SK-N-SH (cell line): Measurements from ENCODE around the gene SLC9C1. TPM values are rescaled to one million over a fixed set of nuclear protein-coding genes. Genes with fewer than 3 reads are reported as not detected.

Source experiments
- CTCF ChIA-PET: fragments of 300-600, 350-600 bp; formaldehyde crosslinking; extraction: SDS; loops from one replicate; lab custom pipeline; 2021; lab: Yijun Ruan, JAX
- POLR2A ChIA-PET: fragments of 350-600 bp; sonication (Branson Sonifier 250); formaldehyde crosslinking; extraction: SDS; loops from one replicate; lab custom pipeline; 2020; ENCODE audit warnings: antibody characterized with exemption, inconsistent platforms; lab: Yijun Ruan, JAX
- DNase-seq: peaks from one replicate; pipeline ENCODE4 v3.0.0; 2012
- H2AFZ ChIP-seq: fragments of 200-600 bp; sonication (generic); 2 replicates; pipeline ENCODE4 v1.8.1; 2016; ENCODE audit warnings: antibody characterized with exemption, mild to moderate bottlenecking, low read depth
- H3F3A ChIP-seq: fragments of 200-600 bp; sonication (generic); replicated peaks from 2 replicates; pipeline ENCODE3; 2016; ENCODE audit warnings: antibody characterized with exemption, mild to moderate bottlenecking; ENCODE audit not compliant: insufficient read depth
- H3K27ac ChIP-seq, 2 experiments: fragments of 200-500 bp in 1 of 2; fragments of 200-600 bp in 1 of 2; sonication (Bioruptor generic) in 1 of 2; sonication (generic), shearing (Covaris generic) in 1 of 2; 2 replicates each; pipeline versions ENCODE4 v1.5.1 to v1.6.1; 2014 to 2016; ENCODE audit warnings: low read depth in 2 of 2, inconsistent platforms in 1 of 2, low read length in 1 of 2, mild to moderate bottlenecking in 1 of 2, mixed read lengths in 1 of 2
- H3K27me3 ChIP-seq: fragments of 200-600 bp; sonication (generic), shearing (Covaris generic); 2 replicates; pipeline ENCODE4 v1.6.1; 2016; ENCODE audit warnings: mixed run types; ENCODE audit not compliant: insufficient read depth
- H3K36me3 ChIP-seq, 2 experiments: fragments of 200-500 bp in 1 of 2; fragments of 200-600 bp in 1 of 2; sonication (Bioruptor generic) in 1 of 2; sonication (generic) in 1 of 2; replicated peaks in 1 of 2; 2 replicates each; pipeline versions ENCODE3 to v1.5.1; 2014 to 2016; ENCODE audit warnings: low read length in 1 of 2, mild to moderate bottlenecking in 1 of 2; ENCODE audit not compliant: insufficient read depth in 2 of 2, control insufficient read depth in 1 of 2
- H3K4me1 ChIP-seq, 2 experiments: fragments of 200-500 bp in 1 of 2; fragments of 200-600 bp in 1 of 2; sonication (Bioruptor generic) in 1 of 2; sonication (generic), shearing (Covaris generic) in 1 of 2; 2 replicates each; pipeline versions ENCODE4 v1.5.1 to v1.6.1; 2014 to 2016; ENCODE audit warnings: low read depth in 1 of 2, low read length in 1 of 2, mixed run types in 1 of 2; ENCODE audit not compliant: insufficient read depth in 2 of 2, control insufficient read depth in 1 of 2
- H3K4me2 ChIP-seq: fragments of 200-600 bp; sonication (generic), shearing (Covaris generic); 2 replicates; pipeline ENCODE4 v1.6.1; 2017; ENCODE audit warnings: mixed run types
- H3K4me3 ChIP-seq, 2 experiments: fragments of 200-500 bp in 1 of 2; fragments of 200-600 bp in 1 of 2; sonication (Bioruptor generic) in 1 of 2; sonication (generic), shearing (Covaris generic) in 1 of 2; 2 replicates each; pipeline versions ENCODE4 v1.5.1 to v1.8.1; 2014 to 2016; ENCODE audit warnings: low read depth in 2 of 2, inconsistent platforms in 1 of 2, low read length in 1 of 2, mild to moderate bottlenecking in 1 of 2, mixed read lengths in 1 of 2, moderate library complexity in 1 of 2
- H3K79me2 ChIP-seq: fragments of 200-600 bp; sonication (generic); 2 replicates; pipeline ENCODE4 v1.8.1; 2017; ENCODE audit warnings: mild to moderate bottlenecking; ENCODE audit not compliant: insufficient read depth
- H3K9ac ChIP-seq: fragments of 200-600 bp; sonication (generic); 2 replicates; pipeline ENCODE4 v1.6.1; 2017; ENCODE audit warnings: mixed run types
- H3K9me2 ChIP-seq: fragments of 200-600 bp; sonication (generic); 2 replicates; pipeline ENCODE4 v1.6.1; 2017; ENCODE audit warnings: mixed run types
- H3K9me3 ChIP-seq: fragments of 200-600 bp; sonication (generic); 2 replicates; pipeline ENCODE4 v1.6.1; 2017; ENCODE audit warnings: mixed run types, mild to moderate bottlenecking, moderate library complexity
- H4K20me1 ChIP-seq: fragments of 200-600 bp; sonication (generic); 2 replicates; pipeline ENCODE4 v1.6.1; 2017; ENCODE audit warnings: mild to moderate bottlenecking, mixed run types; ENCODE audit not compliant: insufficient read depth
- EP300 ChIP-seq, 2 experiments: IDR thresholded peaks; 2 replicates each; pipeline versions ENCODE4 v1.4.0 to v1.6.1; 2012; ENCODE audit warnings: borderline replicate concordance in 1 of 2, low read depth in 1 of 2, low read length in 1 of 2
- EZH2phosphoT487 ChIP-seq: fragments of 200-600 bp; sonication (generic); IDR thresholded peaks from 2 replicates; pipeline ENCODE4 v1.6.1; 2017; ENCODE audit warnings: low read depth, mixed run types, mild to moderate bottlenecking, antibody characterized with exemption, moderate library complexity, borderline replicate concordance
- FOXJ3 ChIP-seq: sonication (generic); formaldehyde crosslinking; IDR thresholded peaks from 2 replicates; pipeline ENCODE4 v1.5.1; 2020; ENCODE audit warnings: mild to moderate bottlenecking, missing genetic modification reagents
- GABPA ChIP-seq: IDR thresholded peaks from 2 replicates; pipeline ENCODE4 v1.4.0; 2012; ENCODE audit warnings: low read depth, mild to moderate bottlenecking
- GATA2 ChIP-seq: sonication (generic); formaldehyde crosslinking; IDR thresholded peaks from 2 replicates; pipeline ENCODE4 v1.5.0; 2020; ENCODE audit warnings: mild to moderate bottlenecking, missing genetic modification reagents
- JUND ChIP-seq: IDR thresholded peaks from 2 replicates; pipeline ENCODE4 v1.4.0; 2012
- MEF2A ChIP-seq: IDR thresholded peaks from 2 replicates; pipeline ENCODE4 v1.4.0; 2012; ENCODE audit warnings: low read depth, borderline replicate concordance
- MXI1 ChIP-seq: IDR thresholded peaks from 2 replicates; pipeline ENCODE4 v1.6.1; 2012; ENCODE audit warnings: mild to moderate bottlenecking, low read depth, low read length, improper control_type of control experiment
- NRF1 ChIP-seq: IDR thresholded peaks from 2 replicates; pipeline ENCODE4 v1.6.1; 2012; ENCODE audit warnings: low read depth, mild to moderate bottlenecking, low read length
- RFX5 ChIP-seq: IDR thresholded peaks from 2 replicates; pipeline ENCODE4 v1.6.1; 2012; ENCODE audit warnings: mild to moderate bottlenecking, improper control_type of control experiment, low read length
- TAF1 ChIP-seq: IDR thresholded peaks from 2 replicates; pipeline ENCODE4 v1.6.1; 2012; ENCODE audit warnings: low read depth, mild to moderate bottlenecking, low read length, moderate library complexity, borderline replicate concordance
- WGBS: methylation state at CpG from one replicate; pipeline ENCODE4 v1.1.6; 2017; ENCODE audit warnings: low lambda C conversion rate; 5-methylcytosine and 5-hydroxymethylcytosine counted together
- polyA plus RNA-seq, 3 experiments: library from polyadenylated mRNA; depleted of rRNA; stranded (reverse); fragments of >200 nt; gene quantifications; 2 replicates each; pipeline ENCODE4 v1.2.3, GENCODE V29; 2012
- TF ChIP-seq, protein P1 (sequence below): fragments of 150-350 bp; IDR thresholded peaks from 2 replicates; pipeline ENCODE4 v1.6.1; 2016; ENCODE audit warnings: mild to moderate bottlenecking, low read depth, low read length
- TF ChIP-seq, protein P2 (sequence below): IDR thresholded peaks from 2 replicates; pipeline ENCODE4; 2012
- TF ChIP-seq, protein P3 (sequence below): IDR thresholded peaks from 2 replicates; pipeline ENCODE4 v1.4.0; 2012; ENCODE audit warnings: low read depth, borderline replicate concordance
- TF ChIP-seq, protein P4 (sequence below): fragments of 200-600 bp; sonication (generic); IDR thresholded peaks from 2 replicates; pipeline ENCODE4 v1.6.1; 2017; ENCODE audit warnings: antibody characterized with exemption, mild to moderate bottlenecking, moderate library complexity
- TF ChIP-seq, protein P5 (sequence below): fragments of 150-350 bp; IDR thresholded peaks from 2 replicates; pipeline ENCODE4 v1.6.1; 2017; ENCODE audit warnings: antibody characterized with exemption, low read length, low read depth, borderline replicate concordance

The SLC9C1 gene
- polyA plus RNA-seq, 1 of the 3 experiments (the other 2 are of a cell fraction) = not detected

DNA sequence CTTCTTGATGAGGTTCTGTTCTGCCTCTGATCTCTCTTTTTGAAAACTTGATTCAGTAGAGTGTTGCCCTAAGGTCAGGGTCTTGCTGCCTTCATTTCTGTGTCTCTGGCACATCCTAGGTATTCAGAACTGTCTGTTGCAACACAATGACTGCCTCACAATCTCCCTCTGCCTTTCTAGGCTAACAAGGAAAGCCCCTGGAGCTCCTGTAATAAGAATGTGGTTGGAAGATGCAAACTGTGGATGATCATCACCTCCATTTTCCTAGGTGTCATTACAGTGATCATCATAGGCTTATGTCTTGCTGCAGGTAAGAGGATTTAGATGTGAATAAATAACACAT lies 200.9 kb downstream of the SLC9C1 start:
- Histone ChIP-seq H3K79me2 (peaks cover 59% of the 10 kb centered on the region), H3K9me2 (no peaks in the 10 kb centered on the region), H3K4me1 (peaks cover 0 to 9% of the 10 kb centered on the region in 2 experiments; a peak in 2 of 4 replicates), H3K36me3 (peaks cover 0 to 13% of the 10 kb centered on the region in 2 experiments), H2AFZ (no peak overlapping the region)
- TF ChIP-seq MEF2A (no peak), GABPA (no peak), MXI1 (no peak)
- TF ChIP-seq, protein P1, sequence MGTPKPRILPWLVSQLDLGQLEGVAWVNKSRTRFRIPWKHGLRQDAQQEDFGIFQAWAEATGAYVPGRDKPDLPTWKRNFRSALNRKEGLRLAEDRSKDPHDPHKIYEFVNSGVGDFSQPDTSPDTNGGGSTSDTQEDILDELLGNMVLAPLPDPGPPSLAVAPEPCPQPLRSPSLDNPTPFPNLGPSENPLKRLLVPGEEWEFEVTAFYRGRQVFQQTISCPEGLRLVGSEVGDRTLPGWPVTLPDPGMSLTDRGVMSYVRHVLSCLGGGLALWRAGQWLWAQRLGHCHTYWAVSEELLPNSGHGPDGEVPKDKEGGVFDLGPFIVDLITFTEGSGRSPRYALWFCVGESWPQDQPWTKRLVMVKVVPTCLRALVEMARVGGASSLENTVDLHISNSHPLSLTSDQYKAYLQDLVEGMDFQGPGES = no peak
- TF ChIP-seq, protein P2, sequence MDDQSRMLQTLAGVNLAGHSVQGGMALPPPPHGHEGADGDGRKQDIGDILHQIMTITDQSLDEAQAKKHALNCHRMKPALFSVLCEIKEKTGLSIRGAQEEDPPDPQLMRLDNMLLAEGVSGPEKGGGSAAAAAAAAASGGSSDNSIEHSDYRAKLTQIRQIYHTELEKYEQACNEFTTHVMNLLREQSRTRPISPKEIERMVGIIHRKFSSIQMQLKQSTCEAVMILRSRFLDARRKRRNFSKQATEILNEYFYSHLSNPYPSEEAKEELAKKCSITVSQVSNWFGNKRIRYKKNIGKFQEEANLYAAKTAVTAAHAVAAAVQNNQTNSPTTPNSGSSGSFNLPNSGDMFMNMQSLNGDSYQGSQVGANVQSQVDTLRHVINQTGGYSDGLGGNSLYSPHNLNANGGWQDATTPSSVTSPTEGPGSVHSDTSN = no peak
- TF ChIP-seq, all 33 proteins: peak for 0
- H3F3A ChIP-seq = peaks cover 11% of the 10 kb centered on the region
- H3K27me3 ChIP-seq = no peaks in the 10 kb centered on the region
- H3K9ac ChIP-seq = no peak overlapping the region
- H4K20me1 ChIP-seq = no peaks in the 10 kb centered on the region
- DNase-seq = no peak
- no peak overlapping the region for H3K27ac ChIP-seq
- H3K4me3 ChIP-seq = no peak overlapping the region
- ChIA-PET POLR2A (no interaction called here), CTCF (interaction anchor here (1.1 kb wide), 1 partner anchor 19 kb away, joined by 3 read pairs; no protein-coding TSS in a partner anchor)
- no peaks in the 10 kb centered on the region for H3K9me3 ChIP-seq
- no peak overlapping the region for H3K4me2 ChIP-seq

DNA sequence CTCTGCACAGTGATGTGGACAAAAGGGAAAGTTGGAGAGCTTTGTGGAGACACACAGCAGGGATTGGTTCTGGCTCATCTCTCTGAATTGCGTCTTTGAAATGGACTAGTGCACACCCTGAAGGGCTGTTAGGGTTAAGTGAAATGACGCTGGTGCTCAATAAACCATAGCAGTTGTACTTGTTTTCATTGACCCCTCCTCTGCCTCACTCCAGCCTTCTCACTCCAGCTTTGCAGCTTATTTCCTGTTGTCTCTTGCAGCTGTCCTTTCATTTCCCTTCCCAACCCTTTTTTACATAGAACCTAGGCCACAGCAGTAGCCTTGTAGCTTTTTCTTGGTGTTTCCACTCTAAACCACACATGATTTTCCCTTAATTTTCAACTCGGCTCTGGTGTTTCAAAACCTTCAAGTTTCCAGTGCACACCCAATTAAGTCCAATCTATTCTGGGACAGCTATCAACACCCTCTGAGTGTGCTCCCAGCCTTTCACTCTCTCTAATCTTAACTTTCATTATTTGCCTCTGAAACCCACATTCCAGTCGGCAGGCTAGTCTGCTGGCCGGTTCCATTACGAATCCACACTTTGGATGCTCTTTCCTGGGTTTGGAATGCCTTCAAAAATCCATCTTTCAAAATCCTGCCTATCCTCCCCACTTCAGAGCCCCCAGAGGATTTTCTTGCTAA lies 201.4 kb downstream of the SLC9C1 start:
- Histone ChIP-seq H3K9me3 (no peaks in the 10 kb centered on the region), H3K4me2 (no peak overlapping the region), H3K36me3 (peaks cover 0 to 13% of the 10 kb centered on the region in 2 experiments), H3K9me2 (no peaks in the 10 kb centered on the region), H4K20me1 (no peaks in the 10 kb centered on the region), H3K27ac (no peak overlapping the region), H3K9ac (no peak overlapping the region), H3F3A (peaks cover 6% of the 10 kb centered on the region), H3K79me2 (peaks cover 59% of the 10 kb centered on the region), H2AFZ (no peak overlapping the region), H3K4me3 (no peak overlapping the region), H3K4me1 (peaks cover 0 to 5% of the 10 kb centered on the region in 2 experiments; a peak in 3 of 4 replicates), H3K27me3 (no peaks in the 10 kb centered on the region)
- ChIA-PET POLR2A (no interaction called here), CTCF (interaction anchor here (1.1 kb wide), 1 partner anchor 19 kb away, joined by 3 read pairs; no protein-coding TSS in a partner anchor)
- WGBS = 89% methylated on average over 6 of the region's 6 CpGs
- no peak for DNase-seq
- TF ChIP-seq, protein P3, sequence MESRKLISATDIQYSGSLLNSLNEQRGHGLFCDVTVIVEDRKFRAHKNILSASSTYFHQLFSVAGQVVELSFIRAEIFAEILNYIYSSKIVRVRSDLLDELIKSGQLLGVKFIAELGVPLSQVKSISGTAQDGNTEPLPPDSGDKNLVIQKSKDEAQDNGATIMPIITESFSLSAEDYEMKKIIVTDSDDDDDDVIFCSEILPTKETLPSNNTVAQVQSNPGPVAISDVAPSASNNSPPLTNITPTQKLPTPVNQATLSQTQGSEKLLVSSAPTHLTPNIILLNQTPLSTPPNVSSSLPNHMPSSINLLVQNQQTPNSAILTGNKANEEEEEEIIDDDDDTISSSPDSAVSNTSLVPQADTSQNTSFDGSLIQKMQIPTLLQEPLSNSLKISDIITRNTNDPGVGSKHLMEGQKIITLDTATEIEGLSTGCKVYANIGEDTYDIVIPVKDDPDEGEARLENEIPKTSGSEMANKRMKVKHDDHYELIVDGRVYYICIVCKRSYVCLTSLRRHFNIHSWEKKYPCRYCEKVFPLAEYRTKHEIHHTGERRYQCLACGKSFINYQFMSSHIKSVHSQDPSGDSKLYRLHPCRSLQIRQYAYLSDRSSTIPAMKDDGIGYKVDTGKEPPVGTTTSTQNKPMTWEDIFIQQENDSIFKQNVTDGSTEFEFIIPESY = no peak
- TF ChIP-seq, protein P4, sequence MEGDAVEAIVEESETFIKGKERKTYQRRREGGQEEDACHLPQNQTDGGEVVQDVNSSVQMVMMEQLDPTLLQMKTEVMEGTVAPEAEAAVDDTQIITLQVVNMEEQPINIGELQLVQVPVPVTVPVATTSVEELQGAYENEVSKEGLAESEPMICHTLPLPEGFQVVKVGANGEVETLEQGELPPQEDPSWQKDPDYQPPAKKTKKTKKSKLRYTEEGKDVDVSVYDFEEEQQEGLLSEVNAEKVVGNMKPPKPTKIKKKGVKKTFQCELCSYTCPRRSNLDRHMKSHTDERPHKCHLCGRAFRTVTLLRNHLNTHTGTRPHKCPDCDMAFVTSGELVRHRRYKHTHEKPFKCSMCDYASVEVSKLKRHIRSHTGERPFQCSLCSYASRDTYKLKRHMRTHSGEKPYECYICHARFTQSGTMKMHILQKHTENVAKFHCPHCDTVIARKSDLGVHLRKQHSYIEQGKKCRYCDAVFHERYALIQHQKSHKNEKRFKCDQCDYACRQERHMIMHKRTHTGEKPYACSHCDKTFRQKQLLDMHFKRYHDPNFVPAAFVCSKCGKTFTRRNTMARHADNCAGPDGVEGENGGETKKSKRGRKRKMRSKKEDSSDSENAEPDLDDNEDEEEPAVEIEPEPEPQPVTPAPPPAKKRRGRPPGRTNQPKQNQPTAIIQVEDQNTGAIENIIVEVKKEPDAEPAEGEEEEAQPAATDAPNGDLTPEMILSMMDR = no peak
- TF ChIP-seq, protein P1 = no peak
- TF ChIP-seq, protein P5, sequence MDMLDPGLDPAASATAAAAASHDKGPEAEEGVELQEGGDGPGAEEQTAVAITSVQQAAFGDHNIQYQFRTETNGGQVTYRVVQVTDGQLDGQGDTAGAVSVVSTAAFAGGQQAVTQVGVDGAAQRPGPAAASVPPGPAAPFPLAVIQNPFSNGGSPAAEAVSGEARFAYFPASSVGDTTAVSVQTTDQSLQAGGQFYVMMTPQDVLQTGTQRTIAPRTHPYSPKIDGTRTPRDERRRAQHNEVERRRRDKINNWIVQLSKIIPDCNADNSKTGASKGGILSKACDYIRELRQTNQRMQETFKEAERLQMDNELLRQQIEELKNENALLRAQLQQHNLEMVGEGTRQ = no peak
- TF ChIP-seq EP300 (IDR thresholded peaks at IDR 0.05; ENCODE audit: borderline replicate concordance in 1 of 2, low read depth in 1 of 2, low read length in 1 of 2) = no peak
- TF ChIP-seq NRF1 = no peak
- TF ChIP-seq GABPA = no peak
- no peak for TF ChIP-seq TAF1
- no peak for TF ChIP-seq RFX5
- TF ChIP-seq JUND = no peak
- TF ChIP-seq FOXJ3 (CRISPR knock-in tag) = no peak
- TF ChIP-seq EZH2phosphoT487 = no peak
- TF ChIP-seq GATA2 (CRISPR knock-in tag) = no peak
